HCT116 (cell line): ENCODE measurements around the gene STK11. TPM values are rescaled to one million over a fixed set of nuclear protein-coding genes. Genes with fewer than 3 reads are reported as not detected.
A peak's percentile ranks its signal among the peaks of the same experiment; 100 is the strongest.

Source experiments
- ATAC-seq: fragments of 200-7000 bp; cut with Tn5 transposase; 2 replicates; pipeline ENCODE4 v1.9.1; 2020; ENCODE audit warnings: mild to moderate bottlenecking, moderate library complexity
- BruUV-seq: library from RNA; stranded (reverse); fragments of 400-500 nt; replicated peaks from 2 replicates; lab custom pipeline; 2021; lab: Mats Ljungman, UMichigan
- CTCF ChIA-PET: fragments of 300-600 bp; sonication (Branson Sonifier 250); formaldehyde crosslinking; loops from one replicate; lab custom pipeline; 2021; ENCODE audit warnings: antibody characterized with exemption; lab: Charles Lee
- POLR2A ChIA-PET: fragments of 300-600, 350-600 bp; sonication (Branson Sonifier 250); formaldehyde crosslinking; loops from one replicate; lab custom pipeline; 2021; ENCODE audit warnings: antibody characterized with exemption; lab: Charles Lee
- RAD21 ChIA-PET, 2 experiments: fragments of 300-600 bp; sonication (Branson Sonifier 250); formaldehyde crosslinking; loops; one replicate each; lab custom pipeline; 2023; ENCODE audit warnings: low total read pairs in 2 of 2; ENCODE audit not compliant: uncharacterized antibody in 2 of 2, unreplicated experiment in 2 of 2, low non-redundant PET in 1 of 2; lab: Charles Lee
- DNase-seq: peaks from one replicate; pipeline ENCODE4 v3.0.0-alpha.2; 2010; ENCODE audit warnings: low read depth, low spot score
- H2AFZ ChIP-seq: fragments of 200-600 bp; shearing (Covaris generic), sonication (generic); 2 replicates; pipeline ENCODE4 v1.6.1; 2017; ENCODE audit warnings: low read depth, mixed run types, mixed read lengths, antibody characterized with exemption, low read length; ENCODE audit not compliant: poor library complexity, severe bottlenecking
- H3K27ac ChIP-seq: 2 replicates; pipeline ENCODE4 v1.5.1; 2012; ENCODE audit warnings: low read depth, low read length
- H3K27me3 ChIP-seq: fragments of 200-600 bp; sonication (generic); 2 replicates; pipeline ENCODE4 v1.6.1; 2016; ENCODE audit warnings: mixed run types, low read length, mixed read lengths; ENCODE audit not compliant: insufficient read depth
- H3K36me3 ChIP-seq, 2 experiments: fragments of 200-500 bp in 1 of 2; fragments of 200-600 bp in 1 of 2; sonication (Bioruptor generic) in 1 of 2; sonication (generic) in 1 of 2; 2 replicates each; pipeline versions ENCODE4 v1.5.1 to v1.6.1; 2014 to 2016; ENCODE audit warnings: low read length in 2 of 2, inconsistent platforms in 1 of 2, mixed read lengths in 1 of 2, mixed run types in 1 of 2; ENCODE audit not compliant: insufficient read depth in 2 of 2, control insufficient read depth in 1 of 2
- H3K4me1 ChIP-seq, 2 experiments: fragments of 200-600 bp in 1 of 2; sonication (generic) in 1 of 2; 2 replicates each; pipeline versions ENCODE4 v1.5.1 to v1.6.1; 2012 to 2017; ENCODE audit warnings: low read length in 2 of 2, inconsistent platforms in 1 of 2, mild to moderate bottlenecking in 1 of 2, mixed read lengths in 1 of 2, mixed run types in 1 of 2, moderate library complexity in 1 of 2; ENCODE audit not compliant: insufficient read depth in 2 of 2, control insufficient read depth in 1 of 2
- H3K4me2 ChIP-seq: fragments of 200-600 bp; sonication (generic); 2 replicates; pipeline ENCODE4 v1.6.1; 2017; ENCODE audit warnings: mixed run types, low read length, mixed read lengths
- H3K4me3 ChIP-seq, 2 experiments: fragments of 200-600 bp in 1 of 2; sonication (generic) in 1 of 2; replicated peaks in 1 of 2; 2 replicates each; pipeline ENCODE4 v1.5.1; 2011 to 2016; ENCODE audit warnings: low read length in 2 of 2, control low read depth in 1 of 2, low read depth in 1 of 2, mild to moderate bottlenecking in 1 of 2, mixed read lengths in 1 of 2, mixed run types in 1 of 2
- H3K79me2 ChIP-seq: fragments of 200-600 bp; sonication (generic); 2 replicates; pipeline ENCODE4 v1.6.1; 2017; ENCODE audit warnings: mild to moderate bottlenecking, mixed run types, low read length, moderate library complexity, mixed read lengths; ENCODE audit not compliant: insufficient read depth
- H3K9ac ChIP-seq: fragments of 200-600 bp; sonication (generic); 2 replicates; pipeline ENCODE4 v1.6.1; 2016; ENCODE audit warnings: low read length, mixed read lengths
- H3K9me2 ChIP-seq: fragments of 200-600 bp; sonication (generic), shearing (Covaris generic); 2 replicates; pipeline ENCODE4 v1.6.1; 2017; ENCODE audit warnings: mixed run types, mild to moderate bottlenecking, moderate library complexity; ENCODE audit not compliant: insufficient read depth
- H3K9me3 ChIP-seq, 2 experiments: fragments of 200-500 bp in 1 of 2; fragments of 200-600 bp in 1 of 2; sonication (Bioruptor generic) in 1 of 2; sonication (generic) in 1 of 2; 2 replicates each; pipeline ENCODE4 v1.6.1; 2014 to 2017; ENCODE audit warnings: low read length in 2 of 2, mixed read lengths in 2 of 2, inconsistent platforms in 1 of 2, low read depth in 1 of 2, mild to moderate bottlenecking in 1 of 2, mixed run types in 1 of 2, moderate library complexity in 1 of 2; ENCODE audit not compliant: control insufficient read depth in 1 of 2, insufficient read depth in 1 of 2
- H4K20me1 ChIP-seq: fragments of 200-600 bp; sonication (generic), shearing (Covaris generic); 2 replicates; pipeline ENCODE4 v1.6.1; 2017; ENCODE audit warnings: mixed run types, mild to moderate bottlenecking, moderate library complexity; ENCODE audit not compliant: insufficient read depth
- ATF3 ChIP-seq: IDR thresholded peaks from 2 replicates; pipeline ENCODE4 v1.6.1; 2012
- CBX3 ChIP-seq: IDR thresholded peaks from 2 replicates; pipeline ENCODE4 v1.6.1; 2012; ENCODE audit warnings: low read depth
- CEBPB ChIP-seq: IDR thresholded peaks from 2 replicates; pipeline ENCODE4 v1.6.1; 2012; ENCODE audit warnings: low read depth
- CTCF ChIP-seq, 3 experiments: fragments of 200-600 bp in 1 of 3; sonication (generic) in 1 of 3; IDR thresholded peaks in 2 of 3; conservative IDR thresholded peaks in 1 of 3; 2 replicates each; pipeline ENCODE4 v1.5.1; 2012 to 2017; ENCODE audit warnings: low read depth in 2 of 3, low read length in 2 of 3, antibody characterized with exemption in 1 of 3, borderline replicate concordance in 1 of 3, control low read depth in 1 of 3, mild to moderate bottlenecking in 1 of 3, mixed read lengths in 1 of 3, mixed run types in 1 of 3, moderate library complexity in 1 of 3; ENCODE audit not compliant: insufficient read depth in 1 of 3
- EGR1 ChIP-seq: IDR thresholded peaks from 2 replicates; pipeline ENCODE4 v1.6.1; 2012; ENCODE audit warnings: low read depth
- EZH2 ChIP-seq: fragments of 200-600 bp; sonication (generic); IDR thresholded peaks from 2 replicates; pipeline ENCODE4 v1.6.1; 2017; ENCODE audit warnings: antibody characterized with exemption, mixed run types
- EZH2phosphoT487 ChIP-seq: fragments of 200-600 bp; IDR thresholded peaks from 2 replicates; pipeline ENCODE4 v1.6.1; 2018; ENCODE audit warnings: antibody characterized with exemption, borderline replicate concordance
- FOSL1 ChIP-seq: IDR thresholded peaks from 2 replicates; pipeline ENCODE4 v1.6.1; 2012; ENCODE audit warnings: low read depth
- JUND ChIP-seq: IDR thresholded peaks from 2 replicates; pipeline ENCODE4 v1.6.1; 2012
- RAD21 ChIP-seq: IDR thresholded peaks from 2 replicates; pipeline ENCODE4 v1.6.1; 2012; ENCODE audit warnings: low read depth, mild to moderate bottlenecking
- REST ChIP-seq: IDR thresholded peaks from 2 replicates; pipeline ENCODE4 v1.6.1; 2012; ENCODE audit warnings: low read depth
- SIN3A ChIP-seq: IDR thresholded peaks from 2 replicates; pipeline ENCODE4 v1.6.1; 2012; ENCODE audit warnings: low read depth
- SP1 ChIP-seq: IDR thresholded peaks from 2 replicates; pipeline ENCODE4 v1.6.1; 2012; ENCODE audit warnings: low read depth
- YY1 ChIP-seq: IDR thresholded peaks from 2 replicates; pipeline ENCODE4 v1.6.1; 2011; ENCODE audit warnings: low read length, low read depth, moderate library complexity, mild to moderate bottlenecking; ENCODE audit not compliant: insufficient replicate concordance; ENCODE audit errors: extremely low read depth
- ZFX ChIP-seq: fragments of 450-650 bp; IDR thresholded peaks from 2 replicates; pipeline ENCODE4 v1.6.1; 2017
- ZNF274 ChIP-seq: fragments of 200-500 bp; sonication (Bioruptor generic); IDR thresholded peaks from 2 replicates; pipeline ENCODE4 v1.6.1; 2014; ENCODE audit warnings: mild to moderate bottlenecking, low read depth, low read length, inconsistent platforms
- intact Hi-C: fragments of 100-400 bp; cut with micrococcal nuclease; formaldehyde crosslinking; loops from 2 replicates; pipeline ENCODE4 v1.10.0; 2022
- total RNA-seq: library from RNA; stranded (reverse); gene quantifications from one replicate; pipeline ENCODE4 v1.2.1, GENCODE V29; 2021; ENCODE audit not compliant: unreplicated experiment
- TF ChIP-seq, protein P1 (sequence below): IDR thresholded peaks from 2 replicates; pipeline ENCODE4 v1.6.1; 2011; ENCODE audit warnings: mild to moderate bottlenecking, low read length, moderate library complexity; ENCODE audit not compliant: insufficient replicate concordance; ENCODE audit errors: extremely low read depth
- TF ChIP-seq, protein P2 (sequence below): IDR thresholded peaks from 2 replicates; pipeline ENCODE4 v1.6.1; 2012

The STK11 gene
- total RNA-seq, 1 experiment from 2014 or later, result 86.9 TPM

GRCh38 chr19:1177322-1178114 lies 28.1 kb upstream of the STK11 start:
- H3K9ac ChIP-seq, result peak overlapping the region; percentile 68
- H3K9me2 ChIP-seq, result no peaks in the 10 kb centered on the region
- H2AFZ ChIP-seq, result peak overlapping the region; percentile 33
- no peaks in the 10 kb centered on the region for H3K36me3 ChIP-seq
- peak overlapping the region; percentile 19 to 48 for H3K4me3 ChIP-seq
- DNase-seq, result peak; percentile 61
- no peaks in the 10 kb centered on the region for H4K20me1 ChIP-seq
- H3K27me3 ChIP-seq, result no peaks in the 10 kb centered on the region
- ChIA-PET RAD21 (interaction anchor here in 1 of 2 experiments (1.2 kb wide), 1 partner anchor 10 kb away, joined by 4 read pairs; no protein-coding TSS in a partner anchor), POLR2A (interaction anchor here (0.6 to 2.1 kb wide), 3 partner anchors 8 to 92 kb away, joined by 3 to 8 read pairs (median 3); partner anchors contain the start of gene CIRBP), CTCF (interaction anchor here (0.7 kb wide), 1 partner anchor 64 kb away, joined by 4 read pairs; no protein-coding TSS in a partner anchor)
- H3K27ac ChIP-seq, result peak overlapping the region; percentile 92
- no peaks in the 10 kb centered on the region for H3K9me3 ChIP-seq
- intact Hi-C loops, result no loop called here
- no TSS peak for BruUV-seq
- H3K79me2 ChIP-seq, result peaks cover 15% of the 10 kb centered on the region
- peak overlapping the region; percentile 88 for H3K4me2 ChIP-seq
- peaks cover 74 to 89% of the 10 kb centered on the region in 2 experiments for H3K4me1 ChIP-seq
- ATAC-seq, result peak; percentile 37
- TF ChIP-seq ZNF274 (no peak), EZH2phosphoT487 (no peak), YY1 (no peak), RAD21 (no peak), ZFX (no peak), EGR1 (peak; percentile 50; the same call in 1 of the 2 replicates), EZH2 (no peak), SP1 (peak; percentile 73), SIN3A (no peak), CEBPB (no peak), JUND (no peak; the same call in 1 of the 2 replicates), ATF3 (no peak), REST (no peak), FOSL1 (peak; percentile 66), CTCF (IDR thresholded peaks at IDR 0.05 in 2 of 3, conservative IDR thresholded peaks at IDR 0.05 in 1 of 3; ENCODE audit: borderline replicate concordance in 1 of 3, insufficient read depth in 1 of 3, low read depth in 2 of 3, low read length in 2 of 3) (peak in 2 of 3 experiments; percentile 28 to 44; a peak in 4 of 6 replicates), CBX3 (peak; percentile 45; the same call in 1 of the 2 replicates)
- TF ChIP-seq, protein P1, sequence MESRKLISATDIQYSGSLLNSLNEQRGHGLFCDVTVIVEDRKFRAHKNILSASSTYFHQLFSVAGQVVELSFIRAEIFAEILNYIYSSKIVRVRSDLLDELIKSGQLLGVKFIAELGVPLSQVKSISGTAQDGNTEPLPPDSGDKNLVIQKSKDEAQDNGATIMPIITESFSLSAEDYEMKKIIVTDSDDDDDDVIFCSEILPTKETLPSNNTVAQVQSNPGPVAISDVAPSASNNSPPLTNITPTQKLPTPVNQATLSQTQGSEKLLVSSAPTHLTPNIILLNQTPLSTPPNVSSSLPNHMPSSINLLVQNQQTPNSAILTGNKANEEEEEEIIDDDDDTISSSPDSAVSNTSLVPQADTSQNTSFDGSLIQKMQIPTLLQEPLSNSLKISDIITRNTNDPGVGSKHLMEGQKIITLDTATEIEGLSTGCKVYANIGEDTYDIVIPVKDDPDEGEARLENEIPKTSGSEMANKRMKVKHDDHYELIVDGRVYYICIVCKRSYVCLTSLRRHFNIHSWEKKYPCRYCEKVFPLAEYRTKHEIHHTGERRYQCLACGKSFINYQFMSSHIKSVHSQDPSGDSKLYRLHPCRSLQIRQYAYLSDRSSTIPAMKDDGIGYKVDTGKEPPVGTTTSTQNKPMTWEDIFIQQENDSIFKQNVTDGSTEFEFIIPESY, result no peak
- TF ChIP-seq, protein P2, sequence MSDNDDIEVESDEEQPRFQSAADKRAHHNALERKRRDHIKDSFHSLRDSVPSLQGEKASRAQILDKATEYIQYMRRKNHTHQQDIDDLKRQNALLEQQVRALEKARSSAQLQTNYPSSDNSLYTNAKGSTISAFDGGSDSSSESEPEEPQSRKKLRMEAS, result peak; percentile 63
